HG03432 (cell line): ENCODE data around the gene TNIK.
"Not testable (repeated sequence)": the region's sequence is repeated elsewhere in the genome, so short reads cannot be mapped to it uniquely, and the experiment has no call there.

Experiments used
- ATAC-seq: cut with Tn5 transposase; IDR thresholded peaks from one replicate; pipeline ENCODE4 v1.9.1; 2021; ENCODE audit warnings: mild to moderate bottlenecking, moderate library complexity; ENCODE audit not compliant: unreplicated experiment

TNIK gene

DNA sequence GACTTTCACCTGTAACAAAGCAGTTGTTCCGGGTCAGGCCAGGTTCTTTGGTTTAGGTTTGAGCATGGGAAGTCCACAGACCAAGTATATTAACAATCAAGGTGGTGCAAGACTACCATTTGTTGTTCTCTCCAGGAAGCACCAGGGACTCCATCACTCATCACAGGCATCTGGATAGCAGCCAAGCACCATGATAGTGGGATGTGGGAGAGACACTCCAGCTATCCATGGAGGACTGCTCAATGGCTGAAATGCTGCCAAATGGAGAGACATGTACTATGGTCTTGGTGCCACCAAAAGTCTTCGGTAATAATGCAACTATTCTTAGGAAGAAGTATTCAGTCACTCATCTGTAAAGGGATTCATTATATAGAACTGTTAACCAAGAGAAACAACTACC lies 143.0 kb downstream of the TNIK start:
- no peak for ATAC-seq

DNA sequence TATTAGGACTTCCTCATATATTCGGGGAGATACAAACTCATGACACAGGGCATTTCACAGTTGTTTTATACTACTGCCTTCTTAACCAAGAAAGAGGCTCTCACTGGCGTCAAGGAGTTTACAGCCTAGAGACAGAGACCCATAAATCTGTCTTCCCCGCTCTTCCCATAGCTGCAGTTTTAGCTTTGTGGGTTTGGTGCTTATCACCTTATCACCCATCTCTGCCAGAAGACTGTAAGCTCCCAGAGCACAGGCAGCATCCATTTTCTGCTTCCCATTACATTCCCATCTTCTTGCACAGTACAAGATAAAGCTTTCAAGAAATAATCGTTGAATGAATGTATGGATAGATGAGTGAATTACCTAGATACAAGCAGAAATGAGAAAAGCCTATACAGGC lies 144.3 kb downstream of the TNIK start:
- ATAC-seq = no peak

DNA sequence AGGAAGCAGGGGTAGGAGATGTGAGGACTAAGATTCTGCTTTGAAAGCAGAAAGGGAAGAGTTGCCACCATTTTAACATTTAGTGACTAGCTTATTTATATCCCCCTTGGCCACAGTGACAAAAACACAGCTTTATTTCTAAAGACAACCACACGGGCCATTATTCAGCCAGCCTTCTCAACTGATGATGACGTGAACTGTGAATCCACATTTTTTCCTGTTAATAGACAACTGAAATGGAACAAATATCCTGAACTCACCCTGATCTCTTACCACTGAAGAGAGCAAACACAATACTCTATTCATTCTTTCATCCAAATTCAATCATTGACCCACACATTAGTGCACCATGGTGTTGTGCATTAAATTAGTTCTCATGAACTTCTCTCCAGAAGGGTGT lies 145.1 kb downstream of the TNIK start:
- no peak for ATAC-seq

DNA sequence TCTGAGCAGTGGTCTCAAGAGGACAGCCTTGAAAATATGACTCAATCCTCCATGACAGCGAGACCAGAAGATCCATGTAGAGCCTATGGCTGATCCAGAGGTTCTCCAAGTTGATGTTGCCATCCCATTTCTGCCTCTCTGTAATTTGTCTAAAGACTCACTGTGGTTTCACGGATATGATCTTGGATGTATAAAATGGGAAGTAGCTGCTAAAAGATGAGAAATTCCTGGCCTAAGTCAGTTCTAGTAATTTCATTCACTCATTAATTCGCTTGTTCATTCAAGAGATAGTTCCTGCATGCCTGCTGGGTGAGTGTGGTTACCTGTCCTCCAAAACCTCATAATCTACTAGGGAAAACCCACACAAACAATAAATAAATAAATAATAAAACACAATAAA lies 145.9 kb downstream of the TNIK start:
- ATAC-seq = no peak

DNA sequence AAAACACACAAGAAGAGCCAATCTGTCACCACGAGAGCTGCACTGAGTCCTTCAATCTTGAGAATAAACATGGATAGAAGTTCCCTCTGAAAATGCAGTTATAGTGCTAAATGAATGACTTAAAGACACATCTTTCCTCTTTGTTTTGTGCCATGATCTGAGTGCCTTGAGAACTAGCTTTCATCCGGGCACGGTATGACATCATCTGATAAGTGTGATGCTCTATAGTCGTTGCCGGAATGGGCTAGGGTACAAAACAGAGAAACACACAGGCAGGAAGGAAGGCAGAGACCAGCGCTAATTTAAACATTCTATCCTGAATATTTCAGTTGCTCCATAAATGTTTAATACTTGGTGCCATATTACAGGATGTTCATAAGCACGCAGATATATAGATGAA lies 146.5 kb downstream of the TNIK start:
- no peak for ATAC-seq

DNA sequence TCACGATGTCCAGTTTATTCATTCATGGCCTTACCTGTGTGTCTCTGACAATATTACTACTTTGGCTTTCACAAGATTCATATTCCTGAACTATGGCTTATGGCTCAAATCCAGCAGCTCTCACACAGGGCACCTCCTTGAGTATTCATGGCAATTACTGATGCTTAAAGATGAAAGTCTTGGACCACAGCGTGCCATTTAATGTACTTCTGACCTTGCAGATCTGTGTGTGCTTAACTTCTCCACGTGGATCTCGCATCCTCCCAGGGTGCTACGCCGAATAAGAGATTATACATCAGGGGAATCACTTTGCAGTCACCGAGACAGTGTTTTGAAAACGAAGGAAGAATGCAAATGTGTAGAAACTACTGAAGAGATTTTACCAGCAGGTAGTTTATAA lies 147.5 kb downstream of the TNIK start:
- no peak for ATAC-seq

DNA sequence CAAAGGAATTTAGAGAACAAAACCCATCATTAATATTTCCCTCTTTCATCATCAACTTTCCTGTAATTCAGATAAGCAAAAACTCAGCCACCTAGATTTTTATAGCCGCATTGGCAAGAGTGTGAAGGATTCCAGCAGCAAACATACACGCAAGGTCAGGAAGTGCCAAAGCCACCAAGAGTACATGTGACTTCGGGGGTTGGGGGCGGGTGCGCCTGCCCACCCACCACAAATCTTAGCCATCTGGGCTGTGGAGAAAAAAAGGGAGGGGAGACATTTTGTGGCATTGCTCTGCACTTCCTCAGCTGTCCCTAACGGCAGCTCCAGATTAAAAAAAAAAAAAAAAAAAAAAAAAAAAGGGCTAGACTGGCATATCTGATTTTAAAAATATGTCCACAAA lies 148.4 kb downstream of the TNIK start:
- ATAC-seq = no peak

DNA sequence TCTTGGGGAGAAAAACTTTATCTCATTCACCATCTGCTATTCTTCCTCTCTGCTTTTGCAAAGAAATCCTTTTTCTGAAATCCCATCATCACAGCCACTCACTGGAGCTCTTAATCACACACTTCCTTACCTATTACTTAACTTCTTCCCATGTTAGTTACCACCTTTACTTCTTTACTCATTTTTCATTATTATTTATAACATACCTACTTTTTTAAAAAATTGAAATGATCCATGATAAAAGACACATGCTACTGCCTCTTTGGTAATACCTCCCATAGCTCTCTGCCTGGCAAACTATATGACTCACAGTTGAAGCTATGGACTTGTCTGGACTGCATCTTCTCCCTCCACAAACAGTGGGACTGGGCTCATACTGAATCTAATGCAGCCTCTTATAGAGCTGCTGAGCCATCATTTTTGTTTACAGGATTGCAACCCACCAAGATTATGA lies 150.3 kb downstream of the TNIK start:
- peak; percentile 75 for ATAC-seq

DNA sequence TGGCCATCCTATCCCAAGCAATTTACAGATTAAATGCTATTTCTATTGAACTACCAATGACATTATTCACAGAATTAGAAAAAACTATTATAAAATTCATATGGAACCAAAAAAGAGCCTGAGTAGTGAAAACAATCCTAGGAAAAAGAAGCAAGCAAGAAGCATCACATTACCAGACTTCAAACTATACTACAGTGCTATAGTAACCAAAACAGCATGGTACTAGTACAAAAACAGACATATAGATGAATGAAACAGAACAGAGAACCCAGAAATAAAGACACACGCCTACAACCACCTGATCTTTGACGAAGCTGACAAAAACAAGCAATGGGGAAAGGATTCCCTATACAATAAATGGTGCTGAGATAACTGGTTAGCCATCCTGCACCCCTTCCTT lies 152.2 kb downstream of the TNIK start:
- ATAC-seq = no peak

DNA sequence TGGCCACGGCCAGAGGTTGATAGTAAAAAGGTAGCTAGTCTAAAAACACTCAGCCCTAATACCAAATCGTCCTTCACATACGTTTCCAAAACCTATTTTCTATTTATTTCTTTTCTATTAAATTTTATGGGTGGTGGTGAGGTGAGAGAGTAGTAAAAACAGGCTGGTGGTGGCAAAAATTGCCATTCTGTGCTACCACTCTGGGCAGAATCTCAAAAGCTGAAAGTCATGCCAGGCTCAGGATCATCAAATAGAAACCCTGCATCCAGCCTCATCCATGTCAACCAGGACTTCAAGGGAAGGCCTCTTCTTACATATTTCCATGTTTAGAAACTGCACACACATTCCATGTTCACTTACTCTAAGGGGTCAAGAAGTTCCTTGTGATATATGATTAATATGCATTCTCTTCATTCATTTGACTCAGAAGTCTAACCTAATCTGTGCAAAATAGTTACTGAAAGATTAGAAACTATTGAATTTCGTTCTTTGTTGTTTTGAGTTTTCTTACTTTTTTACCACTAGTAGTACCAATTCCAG lies 153.1 kb downstream of the TNIK start:
- ATAC-seq = no peak

DNA sequence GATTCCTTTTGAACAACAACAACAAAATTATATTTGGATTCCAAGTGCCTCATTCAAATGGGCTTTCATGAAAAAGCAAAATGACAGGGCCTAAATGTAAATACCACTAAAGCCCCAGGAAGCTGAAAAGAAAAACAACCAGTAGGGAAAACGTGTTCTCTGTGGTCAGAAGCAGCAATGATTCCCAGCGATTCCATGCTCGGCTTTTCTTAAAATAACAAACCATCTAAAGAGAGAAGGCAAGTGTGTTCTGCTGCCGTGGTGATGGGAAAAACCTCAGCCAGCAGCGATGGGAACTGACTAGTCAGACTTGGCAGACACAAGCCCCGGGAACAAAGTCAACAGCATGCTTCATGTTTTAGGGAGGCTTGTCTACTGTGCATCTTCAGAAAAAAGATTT lies 153.6 kb downstream of the TNIK start:
- ATAC-seq = no peak

DNA sequence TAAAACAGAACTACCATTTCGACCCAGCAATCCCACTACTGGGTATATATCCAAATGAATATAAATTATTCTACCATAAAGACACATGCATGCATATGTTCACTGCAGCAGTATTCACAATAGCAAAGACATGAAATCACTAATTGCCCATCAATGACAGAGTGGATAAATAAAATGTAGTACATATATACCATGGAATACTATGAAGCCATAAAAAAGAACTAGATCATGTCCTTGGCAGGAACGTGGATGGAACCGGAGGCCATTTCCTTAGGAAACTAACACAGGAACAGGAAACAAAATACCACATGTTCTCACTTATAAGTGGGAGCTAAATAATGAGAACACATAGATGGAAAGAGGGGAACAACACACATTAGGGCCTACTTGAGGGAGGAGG lies 154.4 kb downstream of the TNIK start:
- ATAC-seq = not testable (repeated sequence)

DNA sequence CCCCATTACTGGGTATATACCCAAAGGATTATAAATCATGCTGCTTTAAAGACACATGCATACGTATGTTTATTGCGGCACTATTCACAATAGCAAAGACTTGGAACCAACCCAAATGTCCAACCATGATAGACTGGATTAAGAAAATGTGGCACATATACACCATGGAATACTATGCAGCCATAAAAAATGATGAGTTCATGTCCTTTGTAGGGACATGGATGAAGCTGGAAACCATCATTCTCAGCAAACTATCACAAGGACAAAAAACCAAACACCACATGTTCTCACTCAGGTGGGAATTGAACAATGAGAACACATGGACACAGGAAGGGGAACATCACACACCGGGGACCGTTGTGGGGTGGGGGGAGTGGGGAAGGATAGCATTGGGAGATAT lies 155.7 kb downstream of the TNIK start:
- ATAC-seq = not testable (repeated sequence)

DNA sequence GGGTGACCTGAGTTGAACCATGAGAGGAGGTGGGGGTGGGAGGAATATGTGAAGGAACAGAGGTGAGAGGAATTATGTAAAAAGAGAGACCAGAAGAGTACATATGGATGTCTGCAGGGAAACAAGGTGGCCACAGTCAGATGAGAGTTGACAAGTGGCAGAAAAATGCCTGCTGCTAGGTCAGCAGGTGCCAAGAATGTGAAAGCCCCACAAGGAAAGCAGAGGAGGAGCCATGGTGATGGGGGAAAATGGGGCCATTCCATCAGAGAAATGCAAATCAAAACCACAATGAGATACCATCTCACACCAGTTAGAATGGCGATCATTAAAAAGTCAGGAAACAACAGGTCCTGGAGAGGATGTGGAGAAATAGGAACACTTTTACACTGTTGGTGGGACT lies 156.2 kb downstream of the TNIK start:
- not testable (repeated sequence) for ATAC-seq

DNA sequence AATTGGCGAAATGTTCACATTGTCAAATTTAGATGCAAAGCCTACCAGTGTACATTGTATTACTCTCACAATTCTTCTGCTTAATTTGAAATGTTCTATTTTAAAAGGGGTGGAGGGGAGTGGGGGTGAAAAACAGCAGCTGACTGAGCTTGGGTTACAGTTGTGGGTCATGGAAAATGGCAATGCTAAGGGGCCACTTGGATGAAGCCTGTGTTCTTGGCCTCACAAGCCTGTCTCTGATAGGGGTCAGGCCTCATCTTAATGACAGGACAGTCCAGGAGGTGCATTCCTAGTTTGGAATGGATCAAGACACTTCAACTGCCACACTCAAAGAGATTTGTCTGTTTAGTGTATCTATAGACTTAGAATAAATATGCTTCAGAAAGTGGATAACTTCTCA lies 158.2 kb downstream of the TNIK start:
- no peak for ATAC-seq

DNA sequence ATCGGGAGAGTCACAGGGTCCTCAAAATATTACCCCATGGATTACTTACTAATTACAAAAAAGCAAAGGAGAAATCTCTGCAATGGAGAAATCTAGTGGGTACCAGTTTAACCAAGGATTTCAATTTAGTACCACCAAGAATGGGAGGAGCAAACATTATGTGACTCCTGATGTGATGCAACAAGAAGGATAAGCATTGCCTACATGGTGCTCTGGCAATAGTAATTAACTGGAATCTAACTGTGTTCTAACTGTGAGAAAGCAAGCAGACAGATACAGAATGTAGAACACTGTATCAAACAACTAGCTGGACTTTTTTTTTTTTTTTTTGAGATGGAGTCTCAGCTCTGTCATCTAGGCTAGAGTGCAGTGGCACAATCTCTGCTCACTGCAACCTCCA lies 159.2 kb downstream of the TNIK start:
- ATAC-seq = no peak

DNA sequence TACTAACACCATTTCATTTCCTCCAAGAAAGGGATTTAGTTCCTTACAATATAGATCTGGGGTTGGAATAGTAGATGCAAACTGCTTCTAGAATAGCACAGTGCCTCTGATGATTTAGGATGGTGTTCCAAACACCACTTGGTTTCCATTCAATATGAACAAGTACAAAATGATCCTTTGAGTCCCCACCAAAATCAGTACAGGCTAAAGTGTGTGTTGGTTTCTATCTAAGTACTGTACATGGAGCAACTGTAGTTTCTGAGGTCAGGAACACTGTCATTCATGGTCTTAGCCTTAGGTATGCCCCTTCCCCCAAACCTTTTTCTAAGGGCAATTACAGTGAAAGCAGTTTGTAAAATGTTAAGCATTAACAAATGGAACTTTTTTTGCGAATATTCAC lies 162.3 kb downstream of the TNIK start:
- ATAC-seq = no peak

DNA sequence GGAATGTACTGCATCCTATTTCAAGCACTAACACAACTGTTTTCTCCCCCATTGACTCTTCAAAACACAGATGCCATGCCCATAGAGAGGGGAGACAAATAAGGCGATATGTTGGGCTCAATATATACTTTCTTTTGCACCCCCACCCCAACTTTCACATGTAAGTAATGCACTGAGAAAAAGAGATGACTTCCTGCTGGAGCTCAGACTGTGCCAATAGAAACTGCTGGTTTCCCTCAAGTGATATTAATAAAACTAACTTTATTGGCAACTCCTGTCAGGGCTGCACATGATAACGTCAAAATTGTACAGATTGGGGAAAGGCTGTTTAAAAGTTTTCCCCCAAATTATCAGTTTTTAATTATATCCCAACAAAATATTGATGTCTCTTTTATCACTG lies 163.0 kb downstream of the TNIK start:
- no peak for ATAC-seq

DNA sequence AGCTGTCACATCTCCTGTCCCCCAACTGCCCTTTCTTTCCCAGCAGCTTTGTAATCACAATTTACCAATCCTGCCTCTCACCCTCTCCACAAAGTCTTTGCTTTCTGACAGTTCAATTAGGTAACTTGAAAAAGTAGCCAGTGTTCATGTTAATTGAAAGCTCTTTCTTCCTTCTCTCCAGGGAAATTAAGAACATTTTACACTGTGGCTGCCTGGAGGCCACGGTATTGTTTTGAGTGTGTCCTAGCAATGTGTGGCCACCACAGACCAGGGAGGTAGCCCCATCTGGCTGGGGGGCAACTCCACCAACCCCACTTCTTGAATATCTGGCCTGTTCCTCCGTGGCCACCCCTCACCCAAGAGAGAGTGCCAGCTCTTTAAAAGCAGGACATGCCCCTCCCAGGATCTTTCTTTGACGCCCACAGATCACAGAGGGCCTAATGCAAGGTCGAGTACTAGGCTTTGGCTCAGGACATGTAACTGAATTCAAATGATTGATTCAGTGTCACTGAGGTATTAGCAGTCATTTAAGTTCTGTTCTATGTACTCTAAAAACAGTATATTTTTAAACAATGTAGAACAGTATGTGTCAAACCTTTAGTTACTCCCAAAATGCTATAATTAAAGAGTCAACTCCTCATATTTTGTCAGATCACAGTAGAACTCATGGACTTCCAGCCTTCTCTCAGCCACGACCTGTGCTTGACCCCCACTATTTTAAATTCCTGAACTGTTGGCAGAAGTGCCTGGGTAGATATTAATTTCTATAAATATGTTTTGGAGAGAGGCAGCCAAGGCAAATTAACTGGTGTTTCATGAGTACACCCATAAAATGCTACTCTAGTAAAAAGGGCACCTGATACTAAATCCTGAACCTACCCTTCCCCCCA lies 164.5 kb downstream of the TNIK start:
- no peak for ATAC-seq

DNA sequence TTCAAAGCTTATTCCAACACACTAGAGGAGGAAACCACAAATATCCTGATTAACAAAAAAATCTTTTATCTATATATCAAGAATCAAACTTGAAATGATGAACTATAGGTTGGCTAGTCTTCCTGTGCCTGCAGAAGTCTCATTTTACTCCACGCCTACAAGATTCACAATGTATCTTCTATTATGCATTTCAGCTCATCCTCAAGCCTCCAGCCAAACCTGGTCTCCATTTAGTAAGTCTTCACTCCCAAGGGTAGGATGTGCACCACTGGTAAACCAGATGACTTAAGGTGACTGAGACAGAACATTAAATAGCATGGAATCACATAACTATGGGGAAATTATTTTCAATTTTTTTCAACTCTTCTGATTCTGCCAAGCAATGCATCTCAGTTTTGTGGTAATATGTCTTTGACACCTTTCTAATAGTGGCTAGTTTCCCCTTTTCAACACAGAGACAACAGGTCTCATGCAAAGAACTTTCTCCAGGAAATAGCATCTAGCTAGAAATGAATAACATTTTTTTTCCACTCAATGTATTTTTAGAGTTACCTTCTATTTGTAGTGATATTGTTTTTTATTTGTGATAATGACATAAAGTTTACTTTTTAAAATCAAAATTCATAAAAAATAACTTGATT lies 166.9 kb downstream of the TNIK start:
- peak; percentile 70 for ATAC-seq

DNA sequence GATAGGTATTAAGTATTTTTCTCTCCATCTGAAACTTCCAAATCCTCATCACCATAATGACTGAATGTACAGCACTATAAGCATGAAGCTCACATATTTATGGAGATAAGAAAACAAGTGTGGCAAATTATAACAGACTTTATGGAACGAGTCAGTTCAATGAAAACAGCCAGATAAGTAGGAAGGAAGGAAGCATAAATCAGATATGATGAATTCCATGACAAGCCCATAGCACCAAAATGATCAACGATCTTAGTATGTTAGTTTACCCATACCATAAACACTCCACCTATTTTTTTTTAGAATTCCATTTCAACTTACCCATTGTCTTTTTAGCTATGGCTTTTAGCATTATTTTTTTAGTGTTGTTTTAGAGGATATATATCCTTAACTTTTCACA lies 169.5 kb downstream of the TNIK start:
- no peak for ATAC-seq

DNA sequence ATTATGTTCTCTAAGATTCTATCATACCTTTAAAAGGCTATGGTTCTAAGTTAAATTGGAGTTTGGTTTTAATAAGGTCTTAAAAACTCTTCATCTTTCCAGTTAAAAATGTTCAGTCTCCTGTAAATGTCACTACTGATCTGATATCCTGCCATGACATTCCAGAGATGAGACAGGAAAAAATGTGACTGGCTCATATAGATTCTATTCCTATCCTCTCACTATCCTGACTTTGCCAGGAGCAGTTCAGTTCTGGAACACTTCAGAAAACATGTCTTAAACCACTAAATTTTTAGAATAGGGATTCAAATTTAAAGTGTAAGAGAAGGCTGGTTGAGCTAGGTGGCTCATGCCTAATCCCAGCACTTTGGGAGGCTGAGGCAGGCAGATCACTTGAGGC lies 170.9 kb downstream of the TNIK start:
- ATAC-seq = no peak
